ENCODE data around the gene CDH8. TPM values are rescaled to one million over a fixed set of nuclear protein-coding genes. Genes with fewer than 3 reads are reported as not detected.

The CDH8 gene
- total RNA-seq, 2 experiments from 2014 or later: not detected

- DNase-seq: no peak
- no peaks in the 10 kb centered on the region for H3K36me3 Mint-ChIP-seq (ENCODE audit: low read depth)
- no peak overlapping the region for H3K4me3 Mint-ChIP-seq
- H3K27ac Mint-ChIP-seq: no peak overlapping the region
- ChIA-PET CTCF (no interaction called here), POLR2A (no interaction called here)
- H3K9me3 Mint-ChIP-seq (ENCODE audit: low read depth): peaks cover 15% of the 10 kb centered on the region
- H3K27me3 Mint-ChIP-seq: no peaks in the 10 kb centered on the region
- no peaks in the 10 kb centered on the region for H3K4me1 Mint-ChIP-seq
- no peak for ATAC-seq
- intact Hi-C loops (cut with DNase I, micrococcal nuclease): no loop called here
These were observed 13.6 kb downstream of the CDH8 start for GRCh38 chr16:62022688-62023087.

- POLR2A ChIA-PET: no interaction called here
- Mint-ChIP-seq H3K4me1 (no peaks in the 10 kb centered on the region), H3K36me3 (ENCODE audit: low read depth) (no peaks in the 10 kb centered on the region), H3K9me3 (ENCODE audit: low read depth) (peaks cover 15% of the 10 kb centered on the region), H3K4me3 (no peak overlapping the region), H3K27ac (no peak overlapping the region), H3K27me3 (no peaks in the 10 kb centered on the region)
- intact Hi-C loops (cut with DNase I, micrococcal nuclease): no loop called here
- DNase-seq (no peak), ATAC-seq (no peak)
- CTCF ChIA-PET: no interaction called here
These were observed 15.1 kb downstream of the CDH8 start for GRCh38 chr16:62021161-62021581.

GRCh38 chr16:62020681-62021080 lies 15.6 kb downstream of the CDH8 start:
- ATAC-seq (no peak), DNase-seq (no peak)
- H3K9me3 Mint-ChIP-seq (ENCODE audit: low read depth): peaks cover 17% of the 10 kb centered on the region
- H3K27ac Mint-ChIP-seq: no peak overlapping the region
- no peak overlapping the region for H3K4me3 Mint-ChIP-seq
- H3K4me1 Mint-ChIP-seq: no peaks in the 10 kb centered on the region
- ChIA-PET POLR2A (no interaction called here), CTCF (no interaction called here)
- no peaks in the 10 kb centered on the region for H3K36me3 Mint-ChIP-seq (ENCODE audit: low read depth)
- no peaks in the 10 kb centered on the region for H3K27me3 Mint-ChIP-seq
- intact Hi-C loops (cut with DNase I, micrococcal nuclease): no loop called here

- intact Hi-C loops (cut with DNase I, micrococcal nuclease): no loop called here
- POLR2A ChIA-PET: no interaction called here
- CTCF ChIA-PET: no interaction called here
- DNase-seq: no peak
- H3K27me3 Mint-ChIP-seq: no peaks in the 10 kb centered on the region
- no peak overlapping the region for H3K4me3 Mint-ChIP-seq
- no peaks in the 10 kb centered on the region for H3K36me3 Mint-ChIP-seq (ENCODE audit: low read depth)
- H3K9me3 Mint-ChIP-seq (ENCODE audit: low read depth): peaks cover 17% of the 10 kb centered on the region
- no peaks in the 10 kb centered on the region for H3K4me1 Mint-ChIP-seq
- ATAC-seq: no peak
- no peak overlapping the region for H3K27ac Mint-ChIP-seq
These were observed 16.4 kb downstream of the CDH8 start for GRCh38 chr16:62019851-62020250.

GRCh38 chr16:62018301-62019060 lies 17.8 kb downstream of the CDH8 start:
- ATAC-seq (no peak), DNase-seq (no peak)
- ChIA-PET CTCF (no interaction called here), POLR2A (no interaction called here)
- no peak overlapping the region for H3K4me3 Mint-ChIP-seq
- no peak overlapping the region for H3K27ac Mint-ChIP-seq
- H3K4me1 Mint-ChIP-seq: no peaks in the 10 kb centered on the region
- intact Hi-C loops (cut with DNase I, micrococcal nuclease): no loop called here
- no peaks in the 10 kb centered on the region for H3K36me3 Mint-ChIP-seq (ENCODE audit: low read depth)
- H3K27me3 Mint-ChIP-seq: no peaks in the 10 kb centered on the region
- peaks cover 14% of the 10 kb centered on the region for H3K9me3 Mint-ChIP-seq (ENCODE audit: low read depth)

- Mint-ChIP-seq H3K27ac (no peak overlapping the region), H3K36me3 (ENCODE audit: low read depth) (no peaks in the 10 kb centered on the region), H3K4me3 (no peak overlapping the region), H3K9me3 (ENCODE audit: low read depth) (peaks cover 5% of the 10 kb centered on the region), H3K27me3 (no peaks in the 10 kb centered on the region), H3K4me1 (no peaks in the 10 kb centered on the region)
- ChIA-PET POLR2A (no interaction called here), CTCF (no interaction called here)
- intact Hi-C loops (cut with DNase I, micrococcal nuclease): no loop called here
- DNase-seq: no peak
- no peak for ATAC-seq
These were observed 21.8 kb downstream of the CDH8 start for GRCh38 chr16:62014319-62014923.

- H3K4me1 Mint-ChIP-seq: no peaks in the 10 kb centered on the region
- no peaks in the 10 kb centered on the region for H3K27me3 Mint-ChIP-seq
- H3K9me3 Mint-ChIP-seq (ENCODE audit: low read depth): peaks cover 5% of the 10 kb centered on the region
- H3K36me3 Mint-ChIP-seq (ENCODE audit: low read depth): no peaks in the 10 kb centered on the region
- POLR2A ChIA-PET: no interaction called here
- DNase-seq: no peak
- CTCF ChIA-PET: no interaction called here
- no peak overlapping the region for H3K27ac Mint-ChIP-seq
- no peak for ATAC-seq
- intact Hi-C loops (cut with DNase I, micrococcal nuclease): no loop called here
- H3K4me3 Mint-ChIP-seq: no peak overlapping the region
These were observed 26.1 kb downstream of the CDH8 start for GRCh38 chr16:62010186-62010585.

GRCh38 chr16:61998460-61998859 lies 37.8 kb downstream of the CDH8 start:
- H3K4me1 Mint-ChIP-seq: no peaks in the 10 kb centered on the region

GRCh38 chr16:61993108-61993507 lies 43.1 kb downstream of the CDH8 start:
- H3K27me3 Mint-ChIP-seq: no peaks in the 10 kb centered on the region
- DNase-seq: no peak
- intact Hi-C loops (cut with DNase I, micrococcal nuclease): no loop called here
- no peaks in the 10 kb centered on the region for H3K36me3 Mint-ChIP-seq (ENCODE audit: low read depth)
- no peak overlapping the region for H3K27ac Mint-ChIP-seq
- ChIA-PET CTCF (no interaction called here), POLR2A (no interaction called here)
- ATAC-seq: no peak
- peaks cover 4% of the 10 kb centered on the region for H3K9me3 Mint-ChIP-seq (ENCODE audit: low read depth)
- H3K4me3 Mint-ChIP-seq: no peak overlapping the region
- H3K4me1 Mint-ChIP-seq: no peaks in the 10 kb centered on the region

More at GRCh38 chr16:61998460-61998859, 37.8 kb downstream of the CDH8 start:
- intact Hi-C loops (cut with DNase I, micrococcal nuclease): no loop called here
- no peaks in the 10 kb centered on the region for H3K27me3 Mint-ChIP-seq
- ATAC-seq (no peak), DNase-seq (no peak)
- H3K4me3 Mint-ChIP-seq: no peak overlapping the region
- POLR2A ChIA-PET: no interaction called here
- no peaks in the 10 kb centered on the region for H3K36me3 Mint-ChIP-seq (ENCODE audit: low read depth)
- peaks cover 2% of the 10 kb centered on the region for H3K9me3 Mint-ChIP-seq (ENCODE audit: low read depth)
- CTCF ChIA-PET: interaction anchor here (0.6 kb wide), 1 partner anchor 75 kb away, joined by 3 read pairs; no protein-coding TSS in a partner anchor
- H3K27ac Mint-ChIP-seq: no peak overlapping the region

GRCh38 chr16:61987474-61988012 lies 48.7 kb downstream of the CDH8 start:
- POLR2A ChIA-PET: no interaction called here

GRCh38 chr16:61969077-61969382 lies 67.2 kb downstream of the CDH8 start:
- H3K27ac Mint-ChIP-seq: no peak overlapping the region
- no peak overlapping the region for H3K4me3 Mint-ChIP-seq
- H3K36me3 Mint-ChIP-seq (ENCODE audit: low read depth): no peaks in the 10 kb centered on the region
- DNase-seq (no peak), ATAC-seq (no peak)
- intact Hi-C loops (cut with DNase I, micrococcal nuclease): no loop called here
- no peaks in the 10 kb centered on the region for H3K27me3 Mint-ChIP-seq
- CTCF ChIA-PET: no interaction called here
- POLR2A ChIA-PET: no interaction called here
- peaks cover 16% of the 10 kb centered on the region for H3K9me3 Mint-ChIP-seq (ENCODE audit: low read depth)
- H3K4me1 Mint-ChIP-seq: no peaks in the 10 kb centered on the region

More at GRCh38 chr16:61987474-61988012, 48.7 kb downstream of the CDH8 start:
- Mint-ChIP-seq H3K4me1 (no peaks in the 10 kb centered on the region), H3K27me3 (no peaks in the 10 kb centered on the region), H3K4me3 (no peak overlapping the region), H3K27ac (no peak overlapping the region), H3K36me3 (ENCODE audit: low read depth) (no peaks in the 10 kb centered on the region), H3K9me3 (ENCODE audit: low read depth) (peaks cover 2% of the 10 kb centered on the region)
- DNase-seq (no peak), ATAC-seq (no peak)
- intact Hi-C loops (cut with DNase I, micrococcal nuclease): no loop called here
- CTCF ChIA-PET: no interaction called here

- DNase-seq (no peak), ATAC-seq (no peak)
- intact Hi-C loops (cut with DNase I, micrococcal nuclease): no loop called here
- POLR2A ChIA-PET: no interaction called here
- Mint-ChIP-seq H3K27me3 (no peaks in the 10 kb centered on the region), H3K4me1 (no peaks in the 10 kb centered on the region), H3K4me3 (no peak overlapping the region), H3K36me3 (ENCODE audit: low read depth) (no peaks in the 10 kb centered on the region), H3K27ac (no peak overlapping the region), H3K9me3 (ENCODE audit: low read depth) (peaks cover 16% of the 10 kb centered on the region)
- CTCF ChIA-PET: no interaction called here
These were observed 67.8 kb downstream of the CDH8 start for GRCh38 chr16:61968242-61969076.

Data from activated CD4-positive, alpha-beta T cell treated with anti-CD3 and anti-CD28 coated beads for 36 hours (primary cell).